ENCODE measurements around the gene PEX5L.
"Not testable (repeated sequence)": the region's sequence is repeated elsewhere in the genome, so short reads cannot be mapped to it uniquely, and the experiment has no call there.

Gene PEX5L

GRCh38 chr3:179829401-179829800 is 207.3 kb downstream of the PEX5L start:
- no peak for DNase-seq

GRCh38 chr3:179828738-179829137 is 208.0 kb downstream of the PEX5L start:
- DNase-seq, result no peak

- DNase-seq, result no peak
Observed at GRCh38 chr3:179826247-179826637, 210.5 kb downstream of the PEX5L start.

GRCh38 chr3:179825527-179826246 is 211.1 kb downstream of the PEX5L start:
- no peak for DNase-seq

- no peak for DNase-seq
Observed at GRCh38 chr3:179822296-179822695, 214.4 kb downstream of the PEX5L start.

- DNase-seq, result no peak
Observed at GRCh38 chr3:179819379-179819778, 217.4 kb downstream of the PEX5L start.

GRCh38 chr3:179812096-179812382 is 224.7 kb downstream of the PEX5L start:
- DNase-seq, result no peak

- DNase-seq, result no peak
Observed at GRCh38 chr3:179811321-179812095, 225.2 kb downstream of the PEX5L start.

GRCh38 chr3:179809639-179810038 is 227.1 kb downstream of the PEX5L start:
- no peak for DNase-seq

GRCh38 chr3:179807588-179807987 is 229.1 kb downstream of the PEX5L start:
- DNase-seq, result no peak

GRCh38 chr3:179806177-179806576 is 230.6 kb downstream of the PEX5L start:
- no peak for DNase-seq

- DNase-seq, result no peak
Observed at GRCh38 chr3:179801856-179802255, 234.9 kb downstream of the PEX5L start.

- no peak for DNase-seq
Observed at GRCh38 chr3:179801263-179801662, 235.5 kb downstream of the PEX5L start.

GRCh38 chr3:179797192-179797591 is 239.5 kb downstream of the PEX5L start:
- no peak for DNase-seq

- DNase-seq, result no peak
Observed at GRCh38 chr3:179796421-179796820, 240.3 kb downstream of the PEX5L start.

GRCh38 chr3:179794355-179794754 is 242.4 kb downstream of the PEX5L start:
- DNase-seq, result no peak

GRCh38 chr3:179791793-179792192 is 244.9 kb downstream of the PEX5L start:
- no peak for DNase-seq

- DNase-seq, result no peak
Observed at GRCh38 chr3:179788996-179789395, 247.7 kb downstream of the PEX5L start.

GRCh38 chr3:179782841-179783240 is 253.9 kb downstream of the PEX5L start:
- DNase-seq, result not testable (repeated sequence)

- DNase-seq, result no peak
Observed at GRCh38 chr3:179775416-179776122, 261.2 kb downstream of the PEX5L start.

GRCh38 chr3:179772297-179772696 is 264.4 kb downstream of the PEX5L start:
- DNase-seq, result no peak

- DNase-seq, result no peak
Observed at GRCh38 chr3:179771797-179772196, 264.9 kb downstream of the PEX5L start.

- DNase-seq, result no peak
Observed at GRCh38 chr3:179769411-179770247, 267.1 kb downstream of the PEX5L start.
